Endothelial cell of umbilical vein (primary cell): Measurements from ENCODE around the gene DENND1A. TPM values are rescaled to one million over a fixed set of nuclear protein-coding genes. Genes with fewer than 3 reads are reported as not detected.

ENCODE experiments used
- BruUV-seq: library from RNA; stranded (reverse); fragments of 400-500 nt; replicated peaks from 2 replicates; lab custom pipeline; 2021; lab: Mats Ljungman, UMichigan
- CTCF ChIA-PET: fragments of 300-600, 350-600 bp; sonication (Branson Sonifier 250); formaldehyde crosslinking; loops from one replicate; lab custom pipeline; 2021; ENCODE audit warnings: antibody characterized with exemption, inconsistent platforms; lab: Charles Lee
- POLR2A ChIA-PET: fragments of 300-600, 350-600 bp; sonication (Branson Sonifier 250); formaldehyde crosslinking; loops from one replicate; lab custom pipeline; 2021; ENCODE audit warnings: antibody characterized with exemption, inconsistent platforms; lab: Charles Lee
- DNase-seq: peaks from one replicate; pipeline ENCODE4 v3.0.0-alpha.2; 2011; ENCODE audit warnings: low read depth, low spot score
- FAIRE-seq: peaks from 2 replicates; lab custom pipeline; 2011; peaks lifted over from hg19 to GRCh38; lab: Jason Lieb, UNC
- H2AFZ ChIP-seq: 2 replicates; pipeline ENCODE4 v1.6.0; 2012; ENCODE audit warnings: low read depth, low read length, control low read depth, inconsistent platforms
- H3K27ac ChIP-seq: 2 replicates; pipeline ENCODE4 v1.5.1; 2011; ENCODE audit warnings: low read depth, mild to moderate bottlenecking, control low read depth, low read length, moderate library complexity; ENCODE audit not compliant: insufficient read depth
- H3K27me3 ChIP-seq, 2 experiments: 2 replicates each; pipeline versions ENCODE4 v1.6.0 to v1.6.1; 2011; ENCODE audit warnings: low read length in 2 of 2, mixed read lengths in 1 of 2; ENCODE audit not compliant: control insufficient read depth in 2 of 2, insufficient read depth in 2 of 2
- H3K36me3 ChIP-seq, 2 experiments: 2 replicates in 1 of 2; 3 replicates in 1 of 2; pipeline ENCODE4 v1.5.1; 2011; ENCODE audit warnings: low read length in 2 of 2, mild to moderate bottlenecking in 1 of 2, moderate library complexity in 1 of 2; ENCODE audit not compliant: control insufficient read depth in 2 of 2, insufficient read depth in 2 of 2; ENCODE audit errors: extremely low read depth in 1 of 2
- H3K4me1 ChIP-seq: 3 replicates; pipeline ENCODE4 v1.5.1; 2011; ENCODE audit warnings: mild to moderate bottlenecking, low read length; ENCODE audit not compliant: control insufficient read depth, insufficient read depth; ENCODE audit errors: extremely low read depth
- H3K4me2 ChIP-seq: 2 replicates; pipeline ENCODE4 v1.6.1; 2011; ENCODE audit warnings: low read length, control low read depth, mixed read lengths; ENCODE audit not compliant: insufficient read depth
- H3K4me3 ChIP-seq, 3 experiments: fragments of 200-600 bp in 1 of 3; sonication (generic), shearing (Covaris generic) in 1 of 3; replicated peaks in 1 of 3; 2 replicates each; pipeline ENCODE4 v1.5.1; 2011 to 2016; ENCODE audit warnings: control low read depth in 3 of 3, low read length in 3 of 3, mild to moderate bottlenecking in 2 of 3, inconsistent platforms in 1 of 3, low read depth in 1 of 3, moderate library complexity in 1 of 3; ENCODE audit not compliant: insufficient read depth in 1 of 3
- H3K79me2 ChIP-seq: 2 replicates; pipeline ENCODE4 v1.6.0; 2012; ENCODE audit warnings: low read length, inconsistent platforms; ENCODE audit not compliant: control insufficient read depth, insufficient read depth
- H3K9ac ChIP-seq: replicated peaks from 2 replicates; pipeline ENCODE3; 2011; ENCODE audit warnings: low read length, control low read depth; ENCODE audit not compliant: insufficient read depth; ENCODE audit errors: extremely low read depth
- H3K9me1 ChIP-seq: replicated peaks from 3 replicates; pipeline ENCODE4 v1.6.0; 2011; ENCODE audit warnings: mild to moderate bottlenecking, low read length; ENCODE audit not compliant: control insufficient read depth, insufficient read depth; ENCODE audit errors: extremely low read depth
- H3K9me3 ChIP-seq: replicated peaks from 2 replicates; pipeline ENCODE4 v1.5.1; 2012; ENCODE audit warnings: low read length, inconsistent platforms; ENCODE audit not compliant: control insufficient read depth, insufficient read depth
- H4K20me1 ChIP-seq: replicated peaks from 2 replicates; pipeline ENCODE3; 2011; ENCODE audit warnings: mild to moderate bottlenecking, low read length; ENCODE audit not compliant: control insufficient read depth, insufficient read depth; ENCODE audit errors: extremely low read depth
- EZH2 ChIP-seq: IDR thresholded peaks from 2 replicates; pipeline ENCODE4 v1.6.1; 2012; ENCODE audit warnings: borderline replicate concordance, low read depth, mild to moderate bottlenecking, moderate library complexity, low read length, inconsistent platforms; ENCODE audit not compliant: severe bottlenecking
- FOS ChIP-seq: IDR thresholded peaks from 2 replicates; pipeline ENCODE4 v1.6.1; 2011; ENCODE audit warnings: mild to moderate bottlenecking, low read length, moderate library complexity, borderline replicate concordance; ENCODE audit not compliant: insufficient read depth
- GATA2 ChIP-seq: IDR thresholded peaks from 2 replicates; pipeline ENCODE4 v1.7.0; 2011; ENCODE audit warnings: low read depth, mild to moderate bottlenecking, moderate library complexity, mixed read lengths, low read length; ENCODE audit not compliant: insufficient read length, insufficient read depth
- JUN ChIP-seq: IDR thresholded peaks from 2 replicates; pipeline ENCODE4 v1.6.1; 2011; ENCODE audit warnings: borderline replicate concordance, low read depth; ENCODE audit not compliant: insufficient read length, insufficient read depth
- MYC ChIP-seq: IDR thresholded peaks from one replicate; pipeline ENCODE4 v1.6.1; 2011; ENCODE audit warnings: mild to moderate bottlenecking, low read depth, low read length
- POLR2A ChIP-seq: IDR thresholded peaks from 2 replicates; pipeline ENCODE4 v1.6.1; 2012; ENCODE audit warnings: low read depth, mild to moderate bottlenecking, control low read depth, low read length
- POLR2AphosphoS5 ChIP-seq: IDR thresholded peaks from 2 replicates; pipeline ENCODE4 v1.6.1; 2012; ENCODE audit warnings: low read depth, mild to moderate bottlenecking, control low read depth, low read length, moderate library complexity; ENCODE audit not compliant: insufficient read depth
- dilution Hi-C: fragments of 300-500 bp; cut with MboI; formaldehyde crosslinking; loops from one replicate; pipeline ENCODE4 v1.15.0; 2019; ENCODE audit warnings: low sequenced_read_pairs; ENCODE audit not compliant: extremely low pct_ligation_motif_present
- intact Hi-C: fragments of 100-400 bp; cut with micrococcal nuclease; formaldehyde crosslinking; loops from one replicate; pipeline ENCODE4 v1.10.0; 2022
- polyA plus RNA-seq, 4 experiments: library from polyadenylated mRNA; depleted of rRNA in 3 of 4; stranded (reverse) in 3 of 4; unstranded in 1 of 4; fragments of >200 nt; gene quantifications; 2 replicates each; pipeline versions ENCODE4 v1.2.1 to v1.2.3, GENCODE V29; 2011 to 2012; ENCODE audit warnings: missing spikeins in 1 of 4
- total RNA-seq: library from RNA; stranded (reverse); gene quantifications from 2 replicates; pipeline ENCODE4 v1.2.3, GENCODE V29; 2021
- TF ChIP-seq, protein P1 (sequence below): IDR thresholded peaks from 2 replicates; pipeline ENCODE4 v1.6.1; 2011; ENCODE audit not compliant: insufficient read depth, insufficient read length
- TF ChIP-seq, protein P2 (sequence below), 2 donors: IDR thresholded peaks; 1 replicate in 1 of 2; 2 replicates in 1 of 2; pipeline ENCODE4 v1.5.1; 2011; ENCODE audit warnings: low read length in 2 of 2, mild to moderate bottlenecking in 2 of 2, moderate library complexity in 2 of 2, control low read depth in 1 of 2, inconsistent platforms in 1 of 2, low read depth in 1 of 2; ENCODE audit not compliant: insufficient read depth in 1 of 2; ENCODE audit errors: extremely low read depth in 1 of 2

The DENND1A gene
- total and polyA plus RNA-seq, 2 donors (not counting 3 experiments of a cell fraction or from before 2014, with no cell fraction given): 18.5 to 24.5 TPM

DNA sequence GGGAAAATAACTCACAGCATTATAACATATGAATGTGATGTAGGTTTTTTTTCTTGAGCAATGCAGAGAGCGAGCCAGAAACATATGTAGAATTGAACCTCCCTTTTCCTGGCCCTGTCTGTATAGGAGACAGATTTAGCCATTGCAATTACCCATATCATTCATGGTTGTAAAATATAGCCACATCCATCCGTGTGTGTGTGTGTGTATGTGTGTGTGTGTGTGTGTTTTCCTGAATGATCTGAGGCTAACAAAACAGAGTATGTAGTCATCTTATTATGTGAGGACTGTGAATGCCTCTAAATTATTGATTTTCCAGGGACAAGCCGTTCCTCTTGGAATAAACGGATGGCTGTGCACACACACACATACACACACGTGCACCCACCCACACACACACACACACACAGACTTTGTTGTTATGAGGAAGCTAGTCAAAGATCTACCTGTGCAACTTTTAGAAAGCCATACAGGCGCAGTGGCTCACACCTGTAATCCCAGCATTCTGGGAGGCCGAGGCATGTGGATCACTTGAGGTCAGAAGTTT, 11.7 kb upstream of the DENND1A start:
- no peak overlapping the region for H3K4me2 ChIP-seq
- DNase-seq (no peak), FAIRE-seq (no peak)
- H2AFZ ChIP-seq: no peak overlapping the region
- ChIA-PET CTCF (interaction anchor here (0.8 kb wide), 1 partner anchor 99 kb away, joined by 3 read pairs; no protein-coding TSS in a partner anchor), POLR2A (no interaction called here)
- no peak overlapping the region for H3K9ac ChIP-seq
- intact Hi-C loops (no loop called here), dilution Hi-C loops (no loop called here)
- H3K4me1 ChIP-seq: no peaks in the 10 kb centered on the region
- no peaks in the 10 kb centered on the region for H4K20me1 ChIP-seq
- no peaks in the 10 kb centered on the region for H3K79me2 ChIP-seq
- H3K27me3 ChIP-seq: peaks cover 0 to 5% of the 10 kb centered on the region in 2 experiments
- no peaks in the 10 kb centered on the region for H3K9me1 ChIP-seq
- TF ChIP-seq GATA2: no peak
- TF ChIP-seq, protein P1, sequence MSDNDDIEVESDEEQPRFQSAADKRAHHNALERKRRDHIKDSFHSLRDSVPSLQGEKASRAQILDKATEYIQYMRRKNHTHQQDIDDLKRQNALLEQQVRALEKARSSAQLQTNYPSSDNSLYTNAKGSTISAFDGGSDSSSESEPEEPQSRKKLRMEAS: no peak
- TF ChIP-seq FOS: no peak
- no peak for TF ChIP-seq POLR2A
- TF ChIP-seq, protein P2, sequence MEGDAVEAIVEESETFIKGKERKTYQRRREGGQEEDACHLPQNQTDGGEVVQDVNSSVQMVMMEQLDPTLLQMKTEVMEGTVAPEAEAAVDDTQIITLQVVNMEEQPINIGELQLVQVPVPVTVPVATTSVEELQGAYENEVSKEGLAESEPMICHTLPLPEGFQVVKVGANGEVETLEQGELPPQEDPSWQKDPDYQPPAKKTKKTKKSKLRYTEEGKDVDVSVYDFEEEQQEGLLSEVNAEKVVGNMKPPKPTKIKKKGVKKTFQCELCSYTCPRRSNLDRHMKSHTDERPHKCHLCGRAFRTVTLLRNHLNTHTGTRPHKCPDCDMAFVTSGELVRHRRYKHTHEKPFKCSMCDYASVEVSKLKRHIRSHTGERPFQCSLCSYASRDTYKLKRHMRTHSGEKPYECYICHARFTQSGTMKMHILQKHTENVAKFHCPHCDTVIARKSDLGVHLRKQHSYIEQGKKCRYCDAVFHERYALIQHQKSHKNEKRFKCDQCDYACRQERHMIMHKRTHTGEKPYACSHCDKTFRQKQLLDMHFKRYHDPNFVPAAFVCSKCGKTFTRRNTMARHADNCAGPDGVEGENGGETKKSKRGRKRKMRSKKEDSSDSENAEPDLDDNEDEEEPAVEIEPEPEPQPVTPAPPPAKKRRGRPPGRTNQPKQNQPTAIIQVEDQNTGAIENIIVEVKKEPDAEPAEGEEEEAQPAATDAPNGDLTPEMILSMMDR (IDR thresholded peaks at IDR 0.05; ENCODE audit: extremely low read depth in 1 of 2, insufficient read depth in 1 of 2, low read depth in 1 of 2, low read length in 2 of 2): no peak
- no peak for TF ChIP-seq JUN
- no peak for TF ChIP-seq POLR2AphosphoS5
- no peak for TF ChIP-seq EZH2
- TF ChIP-seq MYC: no peak
- H3K36me3 ChIP-seq: no peaks in the 10 kb centered on the region
- no TSS peak for BruUV-seq
- no peak overlapping the region for H3K27ac ChIP-seq
- no peaks in the 10 kb centered on the region for H3K9me3 ChIP-seq
- H3K4me3 ChIP-seq: no peak overlapping the region
